GM21576 (cell line): ENCODE results near the gene MTERF4.

Experiments used
- ATAC-seq: cut with Tn5 transposase; IDR thresholded peaks from one replicate; pipeline ENCODE4 v1.9.1; 2021; ENCODE audit warnings: mild to moderate bottlenecking, moderate library complexity; ENCODE audit not compliant: unreplicated experiment

MTERF4 gene

GRCh38 chr2:241070811-241071676 lies 31.0 kb downstream of the MTERF4 start:
- no peak for ATAC-seq

GRCh38 chr2:241070361-241070760 lies 31.7 kb downstream of the MTERF4 start:
- no peak for ATAC-seq

- ATAC-seq, result no peak
These were observed 32.2 kb downstream of the MTERF4 start for GRCh38 chr2:241069821-241070281.

GRCh38 chr2:241068942-241069810 lies 32.9 kb downstream of the MTERF4 start:
- ATAC-seq, result no peak

- no peak for ATAC-seq
These were observed 33.7 kb downstream of the MTERF4 start for GRCh38 chr2:241068136-241068941.

GRCh38 chr2:241067501-241068135 lies 34.5 kb downstream of the MTERF4 start:
- ATAC-seq, result no peak

- ATAC-seq, result no peak
These were observed 35.2 kb downstream of the MTERF4 start for GRCh38 chr2:241066893-241067341.

GRCh38 chr2:241066171-241066892 lies 35.8 kb downstream of the MTERF4 start:
- no peak for ATAC-seq

GRCh38 chr2:241065355-241065803 lies 36.7 kb downstream of the MTERF4 start:
- no peak for ATAC-seq

GRCh38 chr2:241064802-241065354 lies 37.2 kb downstream of the MTERF4 start:
- no peak for ATAC-seq

GRCh38 chr2:241064008-241064801 lies 37.9 kb downstream of the MTERF4 start:
- ATAC-seq, result no peak

GRCh38 chr2:241063587-241063986 lies 38.5 kb downstream of the MTERF4 start:
- no peak for ATAC-seq

- ATAC-seq, result no peak
These were observed 39.0 kb downstream of the MTERF4 start for GRCh38 chr2:241063093-241063551.

GRCh38 chr2:241062389-241063092 lies 39.5 kb downstream of the MTERF4 start:
- ATAC-seq, result no peak

GRCh38 chr2:241061275-241061674 lies 40.8 kb downstream of the MTERF4 start:
- no peak for ATAC-seq

- no peak for ATAC-seq
These were observed 48.4 kb downstream of the MTERF4 start for GRCh38 chr2:241053576-241054251.

- no peak for ATAC-seq
These were observed 49.3 kb downstream of the MTERF4 start for GRCh38 chr2:241052677-241053360.
